Mammary epithelial cell (primary cell): ENCODE results near the gene WNK4.

ENCODE experiments used
- EZH2 ChIP-seq: IDR thresholded peaks from 2 replicates; pipeline ENCODE4 v1.6.1; 2012; ENCODE audit warnings: low read length, inconsistent platforms, borderline replicate concordance
- TF ChIP-seq, protein P1 (sequence below), 2 donors: IDR thresholded peaks in 1 of 2; conservative IDR thresholded peaks in 1 of 2; 2 replicates each; pipeline ENCODE4 v1.5.1; 2011 to 2012; ENCODE audit warnings: inconsistent platforms in 2 of 2, low read length in 2 of 2, mild to moderate bottlenecking in 2 of 2, control low read depth in 1 of 2, low read depth in 1 of 2; ENCODE audit not compliant: insufficient read depth in 1 of 2; ENCODE audit errors: extremely low read depth in 1 of 2

- TF ChIP-seq EZH2 = no peak
- TF ChIP-seq, protein P1, sequence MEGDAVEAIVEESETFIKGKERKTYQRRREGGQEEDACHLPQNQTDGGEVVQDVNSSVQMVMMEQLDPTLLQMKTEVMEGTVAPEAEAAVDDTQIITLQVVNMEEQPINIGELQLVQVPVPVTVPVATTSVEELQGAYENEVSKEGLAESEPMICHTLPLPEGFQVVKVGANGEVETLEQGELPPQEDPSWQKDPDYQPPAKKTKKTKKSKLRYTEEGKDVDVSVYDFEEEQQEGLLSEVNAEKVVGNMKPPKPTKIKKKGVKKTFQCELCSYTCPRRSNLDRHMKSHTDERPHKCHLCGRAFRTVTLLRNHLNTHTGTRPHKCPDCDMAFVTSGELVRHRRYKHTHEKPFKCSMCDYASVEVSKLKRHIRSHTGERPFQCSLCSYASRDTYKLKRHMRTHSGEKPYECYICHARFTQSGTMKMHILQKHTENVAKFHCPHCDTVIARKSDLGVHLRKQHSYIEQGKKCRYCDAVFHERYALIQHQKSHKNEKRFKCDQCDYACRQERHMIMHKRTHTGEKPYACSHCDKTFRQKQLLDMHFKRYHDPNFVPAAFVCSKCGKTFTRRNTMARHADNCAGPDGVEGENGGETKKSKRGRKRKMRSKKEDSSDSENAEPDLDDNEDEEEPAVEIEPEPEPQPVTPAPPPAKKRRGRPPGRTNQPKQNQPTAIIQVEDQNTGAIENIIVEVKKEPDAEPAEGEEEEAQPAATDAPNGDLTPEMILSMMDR (conservative IDR thresholded peaks at IDR 0.05 in 1 of 2, IDR thresholded peaks at IDR 0.05 in 1 of 2; ENCODE audit: extremely low read depth in 1 of 2, insufficient read depth in 1 of 2, low read depth in 1 of 2, low read length in 2 of 2) = no peak
Measured at GRCh38 chr17:42750739-42751344, 29.6 kb upstream of the WNK4 start.
